Panc1 (cell line): ENCODE results near the gene SPATA31C1. TPM values are rescaled to one million over a fixed set of nuclear protein-coding genes. Genes with fewer than 3 reads are reported as not detected.
"Not testable (repeated sequence)": the region's sequence is repeated elsewhere in the genome, so short reads cannot be mapped to it uniquely, and the experiment has no call there.

ENCODE experiments used
- ATAC-seq: fragments of 200-7000 bp; cut with Tn5 transposase; 2 replicates; pipeline ENCODE4 v1.9.1; 2020; ENCODE audit warnings: mild to moderate bottlenecking, moderate library complexity
- BruUV-seq: library from RNA; stranded (reverse); fragments of 400-500 nt; replicated peaks from 2 replicates; lab custom pipeline; 2021; lab: Mats Ljungman, UMichigan
- CTCF ChIA-PET: fragments of 300-600 bp; sonication (Branson Sonifier 250); formaldehyde crosslinking; loops from one replicate; lab custom pipeline; 2022; ENCODE audit warnings: antibody characterized with exemption; lab: Charles Lee
- POLR2A ChIA-PET: fragments of 300-600 bp; sonication (Branson Sonifier 250); formaldehyde crosslinking; loops from one replicate; lab custom pipeline; 2022; ENCODE audit warnings: antibody characterized with exemption; lab: Charles Lee
- DNase-seq: peaks from one replicate; pipeline ENCODE4 v3.0.0-alpha.2; 2010; ENCODE audit warnings: low read depth, low spot score
- H3K27ac ChIP-seq: 2 replicates; pipeline ENCODE4 v1.5.1; 2011; ENCODE audit warnings: mild to moderate bottlenecking, low read length, inconsistent platforms
- H3K27me3 ChIP-seq: fragments of 200-500 bp; sonication (Bioruptor generic); 2 replicates; pipeline ENCODE4 v1.6.0; 2014; ENCODE audit warnings: low read length, inconsistent platforms; ENCODE audit not compliant: control insufficient read depth, insufficient read depth
- H3K36me3 ChIP-seq: fragments of 200-500 bp; sonication (Bioruptor generic); 2 replicates; pipeline ENCODE4 v1.5.1; 2014; ENCODE audit warnings: inconsistent platforms, mild to moderate bottlenecking, low read length, moderate library complexity; ENCODE audit not compliant: control insufficient read depth, insufficient read depth
- H3K4me1 ChIP-seq: 2 replicates; pipeline ENCODE4 v1.5.1; 2011; ENCODE audit warnings: inconsistent platforms, mild to moderate bottlenecking, low read length, moderate library complexity; ENCODE audit not compliant: control insufficient read depth, insufficient read depth
- H3K4me3 ChIP-seq, 2 experiments: 2 replicates each; pipeline ENCODE4 v1.5.1; 2011 to 2012; ENCODE audit warnings: low read depth in 2 of 2, low read length in 2 of 2, mild to moderate bottlenecking in 2 of 2, inconsistent platforms in 1 of 2, moderate library complexity in 1 of 2
- H3K9me3 ChIP-seq: fragments of 200-500 bp; sonication (Bioruptor generic); 2 replicates; pipeline ENCODE4 v1.5.1; 2014; ENCODE audit warnings: low read depth, mild to moderate bottlenecking, inconsistent platforms, low read length, moderate library complexity; ENCODE audit not compliant: control insufficient read depth, insufficient read depth
- in situ Hi-C: cut with HindIII; loops from 2 replicates; pipeline ENCODE4 v1.10.0; 2016; ENCODE audit warnings: low sequenced_read_pairs, low pct_unique_long_range_greater_than_20kb
- intact Hi-C: fragments of 100-400 bp; cut with micrococcal nuclease; formaldehyde crosslinking; loops from one replicate; pipeline ENCODE4 v1.10.0; 2022; ENCODE audit not compliant: unreplicated experiment
- total RNA-seq: library from RNA; stranded (reverse); gene quantifications from one replicate; pipeline ENCODE4 v1.2.1, GENCODE V29; 2021; ENCODE audit not compliant: unreplicated experiment

SPATA31C1 gene
- total RNA-seq, 1 experiment from 2014 or later: not detected

DNA sequence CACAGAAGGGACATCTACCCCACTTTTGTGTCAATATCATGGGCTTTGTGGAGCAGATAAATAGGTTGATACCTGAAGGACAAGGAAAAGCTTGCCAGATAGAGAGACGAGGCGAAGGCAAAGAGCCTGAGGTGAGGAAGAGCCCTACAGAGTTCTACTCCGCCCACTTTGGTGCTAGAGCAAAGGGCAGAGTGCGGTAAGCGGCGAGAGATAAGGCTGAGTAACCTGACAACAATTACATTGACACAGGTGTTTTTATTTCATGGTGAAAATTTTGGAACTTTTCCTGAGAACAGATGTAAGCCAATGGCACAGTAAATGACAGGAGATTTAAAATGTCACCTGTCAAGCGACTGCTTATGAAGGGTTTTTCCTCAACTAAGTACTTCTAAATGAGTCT lies 16.7 kb downstream of the SPATA31C1 start:
- BruUV-seq, H3K36me3 ChIP-seq, DNase-seq, POLR2A ChIA-PET, ATAC-seq, H3K4me1 ChIP-seq, H3K27me3 ChIP-seq, in situ Hi-C loops, intact Hi-C loops, CTCF ChIA-PET, H3K4me3 ChIP-seq, H3K27ac ChIP-seq, H3K9me3 ChIP-seq: not testable (repeated sequence)

DNA sequence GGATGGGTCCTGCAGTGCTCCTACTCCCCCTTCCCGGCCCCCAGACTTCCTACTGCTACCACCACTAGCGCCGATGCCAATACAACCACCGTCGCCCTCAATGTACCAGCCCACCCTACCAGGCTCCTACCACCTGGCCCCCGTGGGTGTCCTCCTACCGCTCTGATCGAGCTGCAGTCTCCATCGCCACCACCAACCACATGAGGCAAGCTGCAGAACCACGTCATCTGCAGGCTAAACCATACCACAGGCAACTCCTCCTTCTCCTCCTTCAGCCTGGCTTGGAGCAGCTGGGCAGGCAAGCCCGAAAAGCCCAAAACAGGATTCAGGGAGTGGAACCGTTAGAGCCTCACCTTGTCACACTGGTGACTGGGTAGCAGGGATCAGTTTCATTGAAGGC lies 19.6 kb downstream of the SPATA31C1 start:
- H3K27ac ChIP-seq, POLR2A ChIA-PET, H3K4me1 ChIP-seq, ATAC-seq, H3K9me3 ChIP-seq, H3K27me3 ChIP-seq, DNase-seq, in situ Hi-C loops, H3K36me3 ChIP-seq, H3K4me3 ChIP-seq, CTCF ChIA-PET, intact Hi-C loops, BruUV-seq: not testable (repeated sequence)

DNA sequence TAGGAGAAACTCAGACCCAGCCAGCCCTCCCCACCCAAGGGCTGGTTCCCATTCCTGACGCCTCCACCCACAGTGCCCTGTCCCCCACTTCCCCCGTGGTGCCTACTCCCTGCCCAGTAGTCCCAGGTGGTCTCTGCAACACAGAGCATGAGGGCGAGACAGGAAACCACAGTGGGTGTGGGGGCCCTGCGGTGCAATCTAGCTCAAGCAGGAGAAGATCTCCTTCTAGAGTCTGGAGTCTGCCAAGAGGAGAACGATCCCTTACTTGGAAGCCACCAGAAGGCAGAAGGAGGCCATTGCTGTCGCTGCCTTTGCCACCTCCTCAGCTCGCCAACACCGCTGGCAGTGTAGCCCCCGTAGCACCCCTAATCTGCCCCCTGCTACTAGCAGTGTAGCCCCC lies 20.2 kb downstream of the SPATA31C1 start:
- BruUV-seq, intact Hi-C loops, H3K4me3 ChIP-seq, H3K27me3 ChIP-seq, DNase-seq, H3K36me3 ChIP-seq, POLR2A ChIA-PET, CTCF ChIA-PET, H3K9me3 ChIP-seq, H3K4me1 ChIP-seq, in situ Hi-C loops, H3K27ac ChIP-seq, ATAC-seq: not testable (repeated sequence)

DNA sequence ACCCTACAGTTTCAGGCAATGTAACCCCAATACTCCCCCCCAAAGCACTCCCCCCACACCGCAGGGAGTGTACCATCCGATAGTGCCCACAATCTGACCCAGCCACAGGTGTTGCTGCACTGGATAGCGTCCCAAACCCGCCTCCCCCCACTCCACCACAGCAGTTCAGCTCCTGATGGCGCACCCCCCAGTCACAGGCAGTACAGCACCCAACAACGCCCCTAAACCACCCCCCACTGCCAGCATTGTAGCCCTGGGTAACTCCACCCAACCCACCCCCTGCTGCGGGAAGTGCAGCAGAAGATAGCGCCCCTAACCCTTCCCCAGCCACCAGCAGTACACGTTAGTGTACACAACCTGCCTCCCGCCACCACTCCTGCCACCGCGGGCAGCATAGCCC lies 20.6 kb downstream of the SPATA31C1 start:
- H3K36me3 ChIP-seq, H3K4me3 ChIP-seq, H3K27ac ChIP-seq, BruUV-seq, H3K27me3 ChIP-seq, in situ Hi-C loops, H3K4me1 ChIP-seq, DNase-seq, intact Hi-C loops, ATAC-seq, POLR2A ChIA-PET, H3K9me3 ChIP-seq, CTCF ChIA-PET: not testable (repeated sequence)

DNA sequence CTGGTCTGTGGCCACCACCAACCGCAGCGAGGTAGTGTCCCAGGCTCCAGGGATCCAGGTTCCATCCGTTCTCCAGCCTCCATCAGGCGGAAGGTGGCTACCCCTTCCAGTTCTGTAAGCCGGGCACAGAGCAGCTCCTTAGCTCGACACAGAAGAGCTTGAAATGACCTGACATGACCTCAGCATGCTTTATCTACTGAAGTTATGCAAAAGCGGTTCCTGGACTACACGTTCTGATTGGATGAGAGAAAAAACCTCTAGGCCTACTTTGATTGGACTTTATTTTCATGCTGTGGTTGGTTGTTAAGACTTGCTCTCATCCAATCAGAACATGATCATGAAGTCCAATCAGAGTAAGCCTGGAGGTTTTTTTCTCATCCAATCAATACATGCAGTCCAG lies 21.3 kb downstream of the SPATA31C1 start:
- H3K4me3 ChIP-seq, DNase-seq, CTCF ChIA-PET, intact Hi-C loops, H3K27ac ChIP-seq, in situ Hi-C loops, ATAC-seq, H3K4me1 ChIP-seq, H3K9me3 ChIP-seq, H3K27me3 ChIP-seq, BruUV-seq, H3K36me3 ChIP-seq, POLR2A ChIA-PET: not testable (repeated sequence)
